Measurements from ENCODE around the gene DDX24. TPM values are rescaled to one million over a fixed set of nuclear protein-coding genes. Genes with fewer than 3 reads are reported as not detected.

The DDX24 gene
- total RNA-seq, 4 donors from 2014 or later: 182 to 252 (median 201) TPM

DNA sequence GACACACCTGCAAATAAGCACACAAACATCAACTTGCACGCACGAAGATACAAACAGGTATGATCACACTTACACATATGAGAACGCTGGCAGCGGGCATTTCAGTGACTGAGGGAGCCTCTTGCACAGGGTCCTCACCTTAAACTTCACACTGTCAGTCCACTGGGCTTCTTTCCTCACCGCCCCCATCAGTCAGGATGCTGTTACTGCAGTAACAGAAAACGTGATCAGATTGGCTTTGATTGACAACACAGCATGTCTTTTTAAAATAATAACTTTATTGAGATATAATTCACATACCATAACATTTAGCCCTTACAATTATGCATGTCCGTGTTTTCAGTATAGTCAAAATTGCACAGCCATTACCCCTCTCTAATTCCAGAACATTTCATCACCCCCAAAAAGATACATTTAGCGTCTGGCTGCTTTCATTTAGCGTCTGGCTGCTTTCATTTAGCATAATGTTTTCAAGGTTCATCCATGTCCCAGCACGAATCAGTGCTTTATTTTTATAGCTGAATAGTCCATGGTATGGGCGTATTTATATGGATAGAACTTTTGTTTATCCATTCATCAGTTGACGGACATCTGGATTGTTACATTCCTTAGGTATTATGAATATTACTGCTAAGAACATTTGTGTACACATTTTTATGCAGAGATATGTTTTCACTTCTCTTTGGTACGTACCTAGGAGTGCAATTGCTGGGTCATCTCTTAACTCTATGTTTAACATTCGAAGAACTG, 75.5 kb downstream of the DDX24 start:
- Histone ChIP-seq H3K4me1 (peaks cover 0 to 23% (median 8%) of the 10 kb centered on the region in 3 donors), H3K27me3 (no peaks in the 10 kb centered on the region), H3K9me3 (no peaks in the 10 kb centered on the region), H3K36me3 (no peaks in the 10 kb centered on the region), H3K4me3 (no peak overlapping the region), H3K27ac (no peak overlapping the region)
- TF ChIP-seq, protein P1, sequence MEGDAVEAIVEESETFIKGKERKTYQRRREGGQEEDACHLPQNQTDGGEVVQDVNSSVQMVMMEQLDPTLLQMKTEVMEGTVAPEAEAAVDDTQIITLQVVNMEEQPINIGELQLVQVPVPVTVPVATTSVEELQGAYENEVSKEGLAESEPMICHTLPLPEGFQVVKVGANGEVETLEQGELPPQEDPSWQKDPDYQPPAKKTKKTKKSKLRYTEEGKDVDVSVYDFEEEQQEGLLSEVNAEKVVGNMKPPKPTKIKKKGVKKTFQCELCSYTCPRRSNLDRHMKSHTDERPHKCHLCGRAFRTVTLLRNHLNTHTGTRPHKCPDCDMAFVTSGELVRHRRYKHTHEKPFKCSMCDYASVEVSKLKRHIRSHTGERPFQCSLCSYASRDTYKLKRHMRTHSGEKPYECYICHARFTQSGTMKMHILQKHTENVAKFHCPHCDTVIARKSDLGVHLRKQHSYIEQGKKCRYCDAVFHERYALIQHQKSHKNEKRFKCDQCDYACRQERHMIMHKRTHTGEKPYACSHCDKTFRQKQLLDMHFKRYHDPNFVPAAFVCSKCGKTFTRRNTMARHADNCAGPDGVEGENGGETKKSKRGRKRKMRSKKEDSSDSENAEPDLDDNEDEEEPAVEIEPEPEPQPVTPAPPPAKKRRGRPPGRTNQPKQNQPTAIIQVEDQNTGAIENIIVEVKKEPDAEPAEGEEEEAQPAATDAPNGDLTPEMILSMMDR (IDR thresholded peaks at IDR 0.05): peak in 3 of 4 experiments; percentile 10 to 24 (median 12)
- no peak for TF ChIP-seq POLR2AphosphoS5 (IDR thresholded peaks at IDR 0.05)
- WGBS, 2 donors (ENCODE audit: low coverage in 1 of 2): 39 to 43% methylated on average over 12 of the region's 14 CpGs
- no peak for ATAC-seq

DNA sequence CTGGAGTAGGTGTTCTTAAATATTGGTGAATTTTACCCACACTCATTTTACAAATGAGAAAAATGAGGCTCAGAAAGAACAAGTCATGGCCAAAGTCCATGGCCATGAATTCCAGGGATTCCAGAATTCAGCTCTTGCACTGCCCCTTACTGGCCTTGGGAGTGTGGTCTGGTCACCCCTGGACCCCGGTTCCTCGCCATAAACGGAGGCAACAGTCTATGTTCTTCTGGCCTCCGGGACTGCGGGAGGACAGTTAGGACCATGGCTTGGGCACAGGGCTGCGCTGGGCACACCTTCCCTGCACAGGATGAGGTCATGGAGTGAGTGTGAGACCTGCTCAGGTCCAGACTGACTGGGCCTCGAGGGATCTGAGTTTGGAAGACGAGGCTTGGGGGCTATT, 77.0 kb downstream of the DDX24 start:
- TF ChIP-seq EP300 (IDR thresholded peaks at IDR 0.05) (no peak), POLR2AphosphoS5 (IDR thresholded peaks at IDR 0.05) (no peak), POLR2A (IDR thresholded peaks at IDR 0.05) (no peak)
- TF ChIP-seq, protein P1 (IDR thresholded peaks at IDR 0.05): no peak
- Histone ChIP-seq H3K27me3 (no peaks in the 10 kb centered on the region), H3K9me3 (no peaks in the 10 kb centered on the region), H3K4me3 (no peak overlapping the region), H3K4me1 (peaks cover 0 to 14% (median 8%) of the 10 kb centered on the region in 3 donors), H3K27ac (no peak overlapping the region), H3K36me3 (no peaks in the 10 kb centered on the region)
- ATAC-seq: no peak
- WGBS, 2 donors (ENCODE audit: low coverage in 1 of 2): no CpG with 5 or more reads among the region's 8 CpGs

DNA sequence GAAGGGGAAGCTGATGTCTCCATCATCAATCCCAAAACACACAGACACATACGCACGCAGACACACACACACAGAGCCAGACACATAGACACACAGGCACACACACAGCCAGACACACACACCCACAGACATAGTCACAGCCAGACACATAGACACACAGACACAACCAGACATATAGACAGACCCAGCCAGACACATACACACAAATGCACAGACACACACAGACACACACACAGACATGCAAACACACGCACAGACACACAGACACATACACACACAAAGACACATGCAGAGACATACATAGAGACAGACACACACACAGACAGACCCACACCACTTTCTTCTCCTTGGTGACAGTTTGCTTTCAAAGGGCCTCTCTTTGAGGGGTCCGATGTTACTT, 77.6 kb downstream of the DDX24 start:
- Histone ChIP-seq H3K9me3 (no peaks in the 10 kb centered on the region), H3K36me3 (no peaks in the 10 kb centered on the region), H3K4me3 (no peak overlapping the region), H3K27ac (no peak overlapping the region), H3K4me1 (peaks cover 0 to 14% (median 8%) of the 10 kb centered on the region in 3 donors), H3K27me3 (no peaks in the 10 kb centered on the region)
- TF ChIP-seq POLR2A (IDR thresholded peaks at IDR 0.05) (no peak), POLR2AphosphoS5 (IDR thresholded peaks at IDR 0.05) (no peak), EP300 (IDR thresholded peaks at IDR 0.05) (no peak)
- TF ChIP-seq, protein P1 (IDR thresholded peaks at IDR 0.05): no peak
- ATAC-seq: no peak
- WGBS, 2 donors (ENCODE audit: low coverage in 1 of 2): 64 to 88% methylated on average over 2 of the region's 4 CpGs

DNA sequence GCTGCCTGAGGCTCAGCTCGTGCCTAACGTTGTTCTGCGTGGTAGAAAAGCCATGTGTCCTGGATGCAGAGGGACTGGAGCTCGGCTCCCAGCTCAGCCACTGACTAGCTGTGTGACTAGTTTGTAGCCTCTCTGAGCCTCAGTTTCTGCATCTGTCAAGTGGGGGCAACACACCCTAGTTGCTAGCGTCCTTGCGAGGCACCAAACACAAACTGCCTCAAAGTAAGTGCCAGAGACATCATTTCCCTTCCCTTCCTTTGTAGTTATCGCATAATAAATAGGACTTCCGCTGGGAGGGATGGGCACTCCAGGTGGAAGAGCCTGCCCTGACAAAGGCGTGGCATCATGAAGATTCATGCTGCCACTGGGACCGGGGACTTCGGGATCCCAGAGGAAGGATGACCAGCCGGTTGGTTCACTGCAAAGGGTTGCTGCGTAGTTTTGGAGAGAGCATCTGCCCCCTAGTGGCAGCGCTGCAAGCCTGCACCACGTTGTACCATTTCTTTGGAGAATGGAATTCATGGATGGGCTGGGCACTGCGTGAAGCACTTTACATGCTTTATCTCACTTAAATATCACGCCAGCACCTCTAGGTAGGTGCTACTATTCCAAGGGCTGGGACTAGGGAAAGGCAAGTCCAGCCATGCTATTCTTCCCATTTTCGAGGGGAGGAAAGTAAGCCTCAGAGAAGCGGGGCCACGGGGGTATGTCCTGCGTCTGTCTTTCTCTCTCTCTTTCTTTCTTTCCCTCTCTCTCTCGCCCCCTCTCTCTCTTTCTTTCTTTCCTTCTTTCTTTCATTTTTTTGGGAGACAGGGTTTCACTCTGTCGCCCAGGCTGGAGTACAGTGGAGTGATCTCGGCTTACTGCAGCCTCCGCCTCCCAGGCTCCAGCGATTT, 79.3 kb downstream of the DDX24 start:
- Histone ChIP-seq H3K4me3 (no peak overlapping the region), H3K27ac (peak overlapping the region in 2 of 4 donors; percentile 12 to 38), H3K36me3 (no peaks in the 10 kb centered on the region), H3K4me1 (peaks cover 0 to 20% (median 8%) of the 10 kb centered on the region in 3 donors), H3K27me3 (no peaks in the 10 kb centered on the region), H3K9me3 (no peaks in the 10 kb centered on the region)
- 13 to 61% methylated on average over 10 to 11 of the region's 26 CpGs for WGBS, 2 donors (ENCODE audit: low coverage in 1 of 2)
- peak; percentile 83 for ATAC-seq
- TF ChIP-seq EP300 (IDR thresholded peaks at IDR 0.05): no peak
- TF ChIP-seq, protein P1 (IDR thresholded peaks at IDR 0.05): peak in 3 of 4 experiments; percentile 93 to 97 (median 96)
- peak; percentile 54 for TF ChIP-seq POLR2AphosphoS5 (IDR thresholded peaks at IDR 0.05)

All from gastroesophageal sphincter (tissue), 4 donors.